HG03439 (cell line): ENCODE data around the gene TMEM37.
"Not testable (repeated sequence)": the region's sequence is repeated elsewhere in the genome, so short reads cannot be mapped to it uniquely, and the experiment has no call there.

ENCODE experiments used
- ATAC-seq: cut with Tn5 transposase; IDR thresholded peaks from one replicate; pipeline ENCODE4 v1.9.1; 2021; ENCODE audit warnings: mild to moderate bottlenecking, moderate library complexity; ENCODE audit not compliant: unreplicated experiment

Gene TMEM37, protein sequence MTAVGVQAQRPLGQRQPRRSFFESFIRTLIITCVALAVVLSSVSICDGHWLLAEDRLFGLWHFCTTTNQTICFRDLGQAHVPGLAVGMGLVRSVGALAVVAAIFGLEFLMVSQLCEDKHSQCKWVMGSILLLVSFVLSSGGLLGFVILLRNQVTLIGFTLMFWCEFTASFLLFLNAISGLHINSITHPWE

GRCh38 chr2:119431155-119431975 lies at the start of gene TMEM37:
Gene TMEM37, plus strand, starts transcription at chr2:119431854. Its CDS starts 50 bp downstream, at chr2:119431904.
- ATAC-seq, result peak; percentile 58

GRCh38 chr2:119383410-119384140 lies 48.1 kb upstream of the TMEM37 start:
- no peak for ATAC-seq

GRCh38 chr2:119384971-119385370 lies 46.7 kb upstream of the TMEM37 start:
- ATAC-seq, result no peak

GRCh38 chr2:119385466-119385865 lies 46.2 kb upstream of the TMEM37 start:
- ATAC-seq, result no peak

GRCh38 chr2:119387381-119388129 lies 44.1 kb upstream of the TMEM37 start:
- peak; percentile 90 for ATAC-seq

DNA sequence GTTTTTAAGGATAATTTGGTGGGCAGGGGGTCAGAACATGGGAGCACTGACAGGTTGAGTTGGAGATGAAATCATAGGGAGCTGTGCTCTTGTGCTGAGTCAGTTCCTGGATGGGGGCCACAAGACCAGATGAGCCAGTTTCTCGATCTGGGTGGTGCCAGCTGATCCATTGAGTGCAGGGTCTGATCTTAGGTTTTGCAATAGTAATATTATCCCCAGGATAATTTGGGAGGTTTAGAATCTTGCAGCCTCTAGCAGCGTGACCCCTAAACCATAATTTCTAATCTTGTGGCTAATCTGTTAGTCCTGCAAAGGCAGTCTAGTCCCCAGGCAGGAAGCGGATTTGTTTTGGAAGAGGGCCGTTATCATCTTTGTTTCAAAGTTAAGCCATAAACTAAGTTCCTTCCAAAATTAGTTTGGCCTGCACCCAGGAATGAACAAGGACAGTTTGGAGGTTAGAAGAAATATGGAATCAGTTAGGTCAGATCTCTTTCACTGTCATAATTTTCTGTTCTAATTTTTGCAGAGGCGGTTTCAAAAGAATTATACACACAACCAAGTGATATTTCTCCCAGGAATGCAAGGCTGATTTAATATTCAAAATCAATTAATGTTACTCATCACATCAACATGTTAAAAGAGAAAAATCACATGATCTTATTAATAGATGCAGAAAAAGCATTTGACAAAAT lies 41.9 kb upstream of the TMEM37 start:
- ATAC-seq, result no peak

DNA sequence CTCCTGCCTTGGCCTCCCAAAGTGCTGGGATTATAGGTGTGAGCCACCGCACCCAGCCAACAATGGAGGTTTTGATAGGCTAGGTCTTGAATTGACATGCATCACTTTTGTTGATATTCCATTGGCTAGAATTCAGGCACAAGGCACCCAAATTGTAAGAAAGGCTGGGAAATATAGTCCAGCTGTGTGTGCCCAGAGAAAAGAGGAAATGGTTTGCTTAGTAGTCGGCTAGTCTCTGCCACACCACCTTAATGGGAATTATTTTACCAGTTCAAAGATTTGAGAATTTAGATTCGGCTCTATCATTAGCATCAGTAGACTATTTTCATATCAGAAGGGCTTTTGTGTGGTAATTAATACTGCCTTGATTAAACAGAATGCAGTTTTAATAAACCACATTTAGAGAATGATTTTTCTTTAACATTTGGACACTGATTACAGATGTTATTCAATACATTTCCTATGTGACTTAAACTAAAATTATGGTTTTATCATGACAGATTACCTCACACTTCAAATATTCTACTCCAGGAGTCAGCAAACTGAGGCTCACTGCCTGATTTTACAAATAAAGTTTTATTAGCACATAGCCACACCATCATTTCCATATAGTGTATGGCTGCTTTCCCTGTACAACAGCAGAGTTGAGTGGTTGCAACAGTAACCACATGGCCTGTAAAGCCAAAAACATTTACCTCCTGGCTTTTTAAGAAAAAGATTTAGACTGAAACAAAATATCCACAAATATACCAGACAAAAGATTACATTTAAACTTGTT lies 37.5 kb upstream of the TMEM37 start:
- no peak for ATAC-seq

- no peak for ATAC-seq
Measured at GRCh38 chr2:119397196-119397595, 34.5 kb upstream of the TMEM37 start.

DNA sequence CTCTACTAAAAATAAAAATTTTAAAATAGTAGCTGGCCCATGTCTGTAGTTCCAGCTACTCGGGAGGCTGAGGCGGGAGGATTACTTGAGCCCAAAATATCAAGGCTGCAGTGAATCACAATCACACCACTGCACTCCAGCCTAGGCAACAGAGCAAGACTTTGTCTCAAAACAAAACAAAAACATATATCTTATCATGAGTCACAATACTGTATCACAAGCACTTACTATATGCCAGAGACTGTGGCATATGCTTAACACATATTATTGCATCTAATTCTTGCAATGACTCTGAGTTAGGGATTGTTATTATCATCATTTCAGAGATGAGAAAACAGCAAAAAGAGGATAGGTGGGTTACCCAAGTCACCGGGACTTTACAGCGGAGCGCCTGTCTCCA lies 29.5 kb upstream of the TMEM37 start:
- no peak for ATAC-seq

- no peak for ATAC-seq
Measured at GRCh38 chr2:119402645-119403560, 28.8 kb upstream of the TMEM37 start.

GRCh38 chr2:119403618-119404017 lies 28.0 kb upstream of the TMEM37 start:
- not testable (repeated sequence) for ATAC-seq

DNA sequence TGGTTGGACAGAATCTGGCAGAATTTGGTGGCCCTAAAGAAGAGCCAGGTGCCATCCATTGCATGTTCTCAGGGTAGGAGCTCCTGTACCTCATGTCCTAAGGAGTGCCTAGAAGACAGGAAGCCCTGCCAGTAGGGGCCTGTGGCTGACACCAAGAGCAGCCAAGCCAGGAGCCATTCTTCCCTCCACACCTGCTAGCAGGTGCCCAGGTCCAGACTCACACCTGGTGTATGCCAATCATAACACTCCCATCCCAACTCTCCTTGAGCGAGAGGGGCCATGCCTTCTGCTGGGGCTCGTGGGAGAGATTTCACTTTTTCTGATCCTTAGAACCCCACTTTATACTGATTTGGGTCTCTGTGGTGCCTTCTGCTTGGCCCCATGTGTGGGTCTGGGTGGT lies 26.5 kb upstream of the TMEM37 start:
- ATAC-seq, result no peak

GRCh38 chr2:119407430-119408220 lies 24.0 kb upstream of the TMEM37 start:
- ATAC-seq, result no peak

GRCh38 chr2:119408221-119408619 lies 23.4 kb upstream of the TMEM37 start:
- no peak for ATAC-seq

- ATAC-seq, result no peak
Measured at GRCh38 chr2:119409506-119409905, 22.1 kb upstream of the TMEM37 start.

- ATAC-seq, result no peak
Measured at GRCh38 chr2:119414894-119415293, 16.8 kb upstream of the TMEM37 start.

DNA sequence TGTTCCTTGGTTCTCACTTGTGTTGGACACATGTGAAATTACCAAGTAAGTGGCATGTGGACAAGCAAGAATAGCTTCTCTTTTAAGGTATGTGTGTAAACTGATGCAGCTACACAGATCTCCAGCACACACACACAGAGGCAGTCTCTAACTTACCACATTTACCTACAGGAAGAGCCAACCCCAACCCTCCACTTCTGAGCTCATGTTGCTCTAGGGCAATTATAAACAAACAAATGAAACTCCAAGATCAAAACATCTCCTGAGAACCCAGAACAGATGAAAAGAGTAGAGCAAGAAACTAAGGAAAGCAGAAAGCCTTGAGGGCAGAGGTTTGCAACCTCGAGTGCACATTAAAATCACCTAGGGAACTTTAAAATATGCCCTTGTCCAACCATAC lies 16.0 kb upstream of the TMEM37 start:
- no peak for ATAC-seq
